ENCODE results near the gene GNAI2. TPM values are rescaled to one million over a fixed set of nuclear protein-coding genes. Genes with fewer than 3 reads are reported as not detected.
A peak's percentile ranks its signal among the peaks of the same experiment; 100 is the strongest.
"Not testable (repeated sequence)": the region's sequence is repeated elsewhere in the genome, so short reads cannot be mapped to it uniquely, and the experiment has no call there.

GNAI2 gene
- total RNA-seq, 4 donors from 2014 or later, result 149 to 297 (median 239) TPM

DNA sequence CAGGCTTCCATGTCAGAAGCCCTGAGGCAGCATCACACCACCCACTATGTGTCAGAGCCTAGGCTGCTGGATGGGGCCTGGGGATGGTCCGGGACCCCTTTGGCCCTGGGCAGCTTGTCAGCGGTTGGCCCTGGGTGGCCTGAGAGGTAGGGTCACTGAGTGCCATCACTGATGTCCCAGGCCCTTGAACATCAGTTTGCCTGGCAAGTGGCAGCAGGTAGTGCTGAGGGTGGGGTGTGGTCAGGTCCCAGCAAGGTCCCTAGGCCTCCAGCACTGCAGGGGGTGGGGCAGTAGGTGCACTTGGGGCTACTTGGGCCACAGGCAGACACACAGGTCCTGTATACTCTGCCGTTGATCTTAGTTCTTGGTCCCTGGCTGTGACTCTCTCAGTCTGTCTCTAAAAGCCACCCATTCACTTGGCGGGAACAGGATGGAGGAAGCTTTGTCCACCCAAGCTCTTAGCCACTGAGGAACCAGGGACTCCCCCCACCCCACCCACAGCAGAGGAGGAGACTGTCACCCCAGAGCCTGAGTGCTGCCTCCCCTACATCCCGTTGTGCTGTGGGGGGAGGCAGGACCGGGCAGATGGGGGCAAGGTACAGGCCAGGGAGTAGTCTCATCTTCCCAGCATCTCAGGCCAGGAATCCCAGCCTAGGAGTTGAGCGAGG is 5.8 kb downstream of the GNAI2 start:
- DNase-seq (ENCODE audit: extremely low spot score), result no peak
- 82% methylated on average over 2 of the region's 7 CpGs for WGBS
- H3K4me3 ChIP-seq, result no peak overlapping the region

DNA sequence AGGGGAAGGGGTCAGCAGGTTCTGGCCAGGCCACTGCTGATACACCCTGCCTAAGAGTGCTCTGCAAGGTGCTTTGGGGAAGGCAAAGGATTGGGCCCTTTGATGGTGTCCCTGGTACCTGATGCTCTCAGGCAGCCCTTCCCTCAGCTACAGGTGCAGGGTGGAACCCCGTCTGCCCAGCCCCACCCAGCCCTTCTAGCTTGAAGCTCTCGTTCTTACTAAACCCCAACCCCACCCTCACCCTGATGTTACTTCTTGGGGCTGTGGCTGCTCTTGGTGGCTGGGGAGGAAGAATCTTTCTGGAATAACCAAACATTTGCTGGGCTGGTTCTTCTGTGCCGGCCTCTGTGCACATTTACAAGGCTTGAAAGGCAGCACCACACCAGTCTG is 6.4 kb downstream of the GNAI2 start:
- no peak for DNase-seq (ENCODE audit: extremely low spot score)
- Histone ChIP-seq H3K4me1 (peaks cover 94 to 100% (median 100%) of the 10 kb centered on the region in 4 donors), H3K27me3 (no peaks in the 10 kb centered on the region)

More for the DNA sequence above, 5.8 kb downstream of the GNAI2 start:
- Histone ChIP-seq H3K9me3 (no peaks in the 10 kb centered on the region), H3K36me3 (peaks cover 0 to 16% (median 7%) of the 10 kb centered on the region in 4 donors), H3K4me1 (peaks cover 93 to 100% (median 99%) of the 10 kb centered on the region in 4 donors), H3K27ac (replicated peaks in 1 of 4) (peak overlapping the region; percentile 88 to 92 (median 90)), H3K27me3 (no peaks in the 10 kb centered on the region)
- TF ChIP-seq EP300 (IDR thresholded peaks at IDR 0.05) (no peak), POLR2A (IDR thresholded peaks at IDR 0.05; ENCODE audit: low read depth) (no peak), POLR2AphosphoS5 (IDR thresholded peaks at IDR 0.05) (no peak)
- TF ChIP-seq, protein P1, sequence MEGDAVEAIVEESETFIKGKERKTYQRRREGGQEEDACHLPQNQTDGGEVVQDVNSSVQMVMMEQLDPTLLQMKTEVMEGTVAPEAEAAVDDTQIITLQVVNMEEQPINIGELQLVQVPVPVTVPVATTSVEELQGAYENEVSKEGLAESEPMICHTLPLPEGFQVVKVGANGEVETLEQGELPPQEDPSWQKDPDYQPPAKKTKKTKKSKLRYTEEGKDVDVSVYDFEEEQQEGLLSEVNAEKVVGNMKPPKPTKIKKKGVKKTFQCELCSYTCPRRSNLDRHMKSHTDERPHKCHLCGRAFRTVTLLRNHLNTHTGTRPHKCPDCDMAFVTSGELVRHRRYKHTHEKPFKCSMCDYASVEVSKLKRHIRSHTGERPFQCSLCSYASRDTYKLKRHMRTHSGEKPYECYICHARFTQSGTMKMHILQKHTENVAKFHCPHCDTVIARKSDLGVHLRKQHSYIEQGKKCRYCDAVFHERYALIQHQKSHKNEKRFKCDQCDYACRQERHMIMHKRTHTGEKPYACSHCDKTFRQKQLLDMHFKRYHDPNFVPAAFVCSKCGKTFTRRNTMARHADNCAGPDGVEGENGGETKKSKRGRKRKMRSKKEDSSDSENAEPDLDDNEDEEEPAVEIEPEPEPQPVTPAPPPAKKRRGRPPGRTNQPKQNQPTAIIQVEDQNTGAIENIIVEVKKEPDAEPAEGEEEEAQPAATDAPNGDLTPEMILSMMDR (IDR thresholded peaks at IDR 0.05), result no peak
- intact Hi-C loops (cut with DNase I), result no loop called here

DNA sequence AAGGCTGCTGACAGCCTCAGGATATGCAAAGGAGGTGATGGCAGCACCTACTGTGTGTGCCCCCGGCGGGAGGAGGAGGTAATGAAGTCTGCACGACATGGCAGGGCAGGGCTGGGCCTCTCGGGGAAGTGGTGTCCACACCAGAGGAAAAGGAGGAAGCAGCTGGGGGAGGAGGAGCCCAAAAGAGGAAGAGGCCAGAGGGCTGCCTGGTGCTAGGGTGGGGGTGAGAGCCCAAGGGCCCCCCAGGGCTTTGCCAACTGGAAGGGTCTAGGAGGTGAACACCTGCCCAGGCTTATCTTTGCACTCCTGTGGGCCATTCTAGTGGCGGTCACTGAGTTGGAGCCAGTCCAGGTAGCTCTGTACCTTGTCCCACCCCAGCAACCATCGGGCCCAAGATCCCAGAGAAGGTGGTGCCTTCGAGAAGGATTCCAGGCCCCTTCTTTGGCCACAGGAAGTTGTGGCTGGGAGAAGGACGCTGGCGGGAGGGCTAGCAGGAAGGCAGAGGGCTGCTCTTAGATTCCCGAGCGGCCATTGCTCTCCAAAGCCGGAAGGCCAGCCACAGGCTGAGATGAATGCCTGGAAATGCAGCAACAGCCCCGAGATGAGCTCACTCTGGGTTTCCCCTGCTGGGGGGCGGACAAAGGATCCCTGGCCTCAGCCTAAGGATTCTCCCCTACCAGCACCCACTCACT is 7.0 kb downstream of the GNAI2 start:
- H3K9me3 ChIP-seq, result no peaks in the 10 kb centered on the region
- peak overlapping the region in 3 of 4 donors; percentile 0 to 25 (median 10) for H3K4me3 ChIP-seq
- H3K27me3 ChIP-seq, result no peaks in the 10 kb centered on the region
- peak; percentile 93 for DNase-seq (ENCODE audit: extremely low spot score)
- TF ChIP-seq, protein P1 (IDR thresholded peaks at IDR 0.05), result no peak
- TF ChIP-seq EP300 (IDR thresholded peaks at IDR 0.05), result no peak
- TF ChIP-seq POLR2AphosphoS5 (IDR thresholded peaks at IDR 0.05), result peak; percentile 28 to 40
- TF ChIP-seq POLR2A (IDR thresholded peaks at IDR 0.05; ENCODE audit: low read depth), result no peak
- peak overlapping the region; percentile 88 to 92 (median 90) for H3K27ac ChIP-seq (replicated peaks in 1 of 4)
- peaks cover 99 to 100% (median 100%) of the 10 kb centered on the region in 4 donors for H3K4me1 ChIP-seq
- H3K36me3 ChIP-seq, result peaks cover 0 to 16% (median 7%) of the 10 kb centered on the region in 4 donors
- intact Hi-C loops (cut with DNase I), result no loop called here
- 24% methylated on average over 4 of the region's 14 CpGs for WGBS

More for the DNA sequence above, 6.4 kb downstream of the GNAI2 start:
- peak overlapping the region in 3 of 4 donors; percentile 0 to 15 (median 10) for H3K4me3 ChIP-seq
- 32% methylated on average over 2 of the region's 3 CpGs for WGBS
- TF ChIP-seq POLR2AphosphoS5 (IDR thresholded peaks at IDR 0.05) (no peak), EP300 (IDR thresholded peaks at IDR 0.05) (no peak), POLR2A (IDR thresholded peaks at IDR 0.05; ENCODE audit: low read depth) (no peak)
- TF ChIP-seq, protein P1 (IDR thresholded peaks at IDR 0.05), result no peak
- intact Hi-C loops (cut with DNase I), result no loop called here
- peak overlapping the region; percentile 88 to 92 (median 90) for H3K27ac ChIP-seq (replicated peaks in 1 of 4)
- H3K9me3 ChIP-seq, result no peaks in the 10 kb centered on the region
- peaks cover 0 to 16% (median 7%) of the 10 kb centered on the region in 4 donors for H3K36me3 ChIP-seq

DNA sequence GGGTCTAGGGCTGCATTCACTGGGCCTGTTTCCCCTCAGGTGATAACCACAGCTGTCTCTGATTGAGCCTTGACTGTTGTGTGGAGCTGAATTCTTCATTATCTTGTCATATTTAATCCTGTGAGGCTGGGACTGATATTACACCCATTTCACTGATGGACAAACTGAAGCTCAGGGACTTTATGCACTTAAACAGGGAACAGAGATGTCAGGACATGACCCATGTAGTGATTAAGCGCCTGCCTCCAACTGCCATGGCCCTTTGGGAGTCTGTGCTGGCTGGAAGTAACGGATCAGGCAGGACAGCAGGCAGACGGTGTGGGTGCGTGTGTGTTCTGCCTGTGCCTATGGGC is 7.5 kb downstream of the GNAI2 start:
- Histone ChIP-seq H3K9me3 (no peaks in the 10 kb centered on the region), H3K4me1 (peaks cover 100% of the 10 kb centered on the region in 4 donors), H3K4me3 (peak overlapping the region in 3 of 4 donors; percentile 0 to 25 (median 10)), H3K27ac (replicated peaks in 1 of 4) (peak overlapping the region; percentile 88 to 92 (median 90)), H3K27me3 (no peaks in the 10 kb centered on the region), H3K36me3 (peaks cover 0 to 16% (median 7%) of the 10 kb centered on the region in 4 donors)
- no peak for DNase-seq (ENCODE audit: extremely low spot score)
- WGBS, result 74% methylated on average over 4 of the region's 4 CpGs
- TF ChIP-seq, protein P1 (IDR thresholded peaks at IDR 0.05), result no peak
- TF ChIP-seq POLR2A (IDR thresholded peaks at IDR 0.05; ENCODE audit: low read depth) (no peak), EP300 (IDR thresholded peaks at IDR 0.05) (no peak), POLR2AphosphoS5 (IDR thresholded peaks at IDR 0.05) (no peak)
- intact Hi-C loops (cut with DNase I), result no loop called here

DNA sequence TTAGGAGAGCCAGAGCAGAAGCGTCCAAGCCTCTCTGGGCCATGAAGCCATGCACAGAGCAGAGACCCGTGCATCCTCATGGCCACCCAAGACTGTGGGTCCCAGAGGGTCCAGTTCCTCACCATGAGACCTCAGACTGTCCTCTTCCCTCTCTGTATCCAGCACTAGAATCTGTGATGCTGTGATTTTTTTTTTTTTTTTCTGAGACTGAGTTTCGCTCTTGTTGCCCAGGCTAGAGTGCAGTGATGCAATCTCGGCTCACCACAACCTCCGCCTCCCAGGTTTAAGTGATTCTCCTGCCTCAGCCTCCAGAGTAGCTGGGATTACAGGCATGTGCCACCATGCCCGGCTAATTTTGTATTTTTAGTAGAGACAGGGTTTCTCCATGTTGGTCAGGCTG is 8.8 kb downstream of the GNAI2 start:
- H3K4me3 ChIP-seq; DNase-seq (ENCODE audit: extremely low spot score); intact Hi-C loops (cut with DNase I); H3K27me3 ChIP-seq; H3K9me3 ChIP-seq: not testable (repeated sequence)
- WGBS, result 64% methylated on average over 6 of the region's 6 CpGs
- peaks cover 0 to 16% (median 3%) of the 10 kb centered on the region in 4 donors for H3K36me3 ChIP-seq
- peak overlapping the region; percentile 86 to 92 (median 90) for H3K27ac ChIP-seq (replicated peaks in 1 of 4)
- peaks cover 100% of the 10 kb centered on the region in 4 donors for H3K4me1 ChIP-seq
